ENCODE results near the gene SYPL2. TPM values are rescaled to one million over a fixed set of nuclear protein-coding genes. Genes with fewer than 3 reads are reported as not detected.

Gene SYPL2
- total RNA-seq, 1 experiment from 2014 or later: 1.3 TPM

DNA sequence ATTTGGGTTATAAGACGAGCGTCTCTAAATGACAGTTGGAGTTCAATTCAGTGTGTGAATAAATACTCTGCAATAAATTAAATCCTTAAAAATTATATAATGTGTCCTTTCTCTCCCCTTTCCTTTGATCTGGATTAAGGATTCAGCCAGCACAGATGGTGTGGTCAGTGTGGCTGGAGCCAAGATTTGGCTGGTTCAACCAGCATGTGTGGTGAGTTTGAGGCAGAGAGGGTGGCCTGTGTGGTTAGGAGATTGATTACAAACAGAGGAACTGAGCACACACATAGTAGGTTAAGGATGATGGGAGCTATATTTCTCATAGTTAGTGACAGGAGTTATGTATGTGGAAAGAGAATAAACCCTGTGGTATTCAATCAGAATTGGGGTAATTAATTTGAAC, 57.4 kb downstream of the SYPL2 start:
- Histone ChIP-seq H3K27me3 (ENCODE audit: insufficient read depth, low read length) (no peaks in the 10 kb centered on the region; the same call in 1 of the 2 replicates), H3K4me1 (ENCODE audit: control insufficient read depth in 1 of 2, insufficient read depth in 2 of 2, low read length in 2 of 2) (no peaks in the 10 kb centered on the region), H3K9me2 (ENCODE audit: insufficient read depth) (no peaks in the 10 kb centered on the region), H2AFZ (ENCODE audit: low read depth, low read length, poor library complexity, severe bottlenecking) (no peak overlapping the region), H3K9me3 (ENCODE audit: control insufficient read depth in 1 of 2, insufficient read depth in 1 of 2, low read depth in 1 of 2, low read length in 2 of 2) (no peaks in the 10 kb centered on the region), H3K4me3 (replicated peaks in 1 of 2; ENCODE audit: low read depth in 1 of 2, low read length in 2 of 2) (no peak overlapping the region), H4K20me1 (ENCODE audit: insufficient read depth) (no peaks in the 10 kb centered on the region), H3K4me2 (ENCODE audit: low read length) (no peak overlapping the region), H3K9ac (ENCODE audit: low read length) (no peak overlapping the region), H3K79me2 (ENCODE audit: insufficient read depth, low read length) (no peaks in the 10 kb centered on the region), H3K36me3 (ENCODE audit: control insufficient read depth in 1 of 2, insufficient read depth in 2 of 2, low read length in 2 of 2) (no peaks in the 10 kb centered on the region), H3K27ac (ENCODE audit: low read depth, low read length) (no peak overlapping the region)
- ATAC-seq: no peak
- POLR2A ChIA-PET: no interaction called here
- BruUV-seq (replicated peaks): no TSS peak
- CTCF ChIA-PET: interaction anchor here (1.2 kb wide), 1 partner anchor 17 kb away, joined by 4 read pairs; no protein-coding TSS in a partner anchor
- no peak for DNase-seq (ENCODE audit: low read depth, low spot score)
- intact Hi-C loops (cut with micrococcal nuclease): no loop called here
- no peak for TF ChIP-seq TCF7L2 (IDR thresholded peaks at IDR 0.05; ENCODE audit: borderline replicate concordance, extremely low read depth, insufficient read depth, insufficient read length)
- TF ChIP-seq, protein P1, sequence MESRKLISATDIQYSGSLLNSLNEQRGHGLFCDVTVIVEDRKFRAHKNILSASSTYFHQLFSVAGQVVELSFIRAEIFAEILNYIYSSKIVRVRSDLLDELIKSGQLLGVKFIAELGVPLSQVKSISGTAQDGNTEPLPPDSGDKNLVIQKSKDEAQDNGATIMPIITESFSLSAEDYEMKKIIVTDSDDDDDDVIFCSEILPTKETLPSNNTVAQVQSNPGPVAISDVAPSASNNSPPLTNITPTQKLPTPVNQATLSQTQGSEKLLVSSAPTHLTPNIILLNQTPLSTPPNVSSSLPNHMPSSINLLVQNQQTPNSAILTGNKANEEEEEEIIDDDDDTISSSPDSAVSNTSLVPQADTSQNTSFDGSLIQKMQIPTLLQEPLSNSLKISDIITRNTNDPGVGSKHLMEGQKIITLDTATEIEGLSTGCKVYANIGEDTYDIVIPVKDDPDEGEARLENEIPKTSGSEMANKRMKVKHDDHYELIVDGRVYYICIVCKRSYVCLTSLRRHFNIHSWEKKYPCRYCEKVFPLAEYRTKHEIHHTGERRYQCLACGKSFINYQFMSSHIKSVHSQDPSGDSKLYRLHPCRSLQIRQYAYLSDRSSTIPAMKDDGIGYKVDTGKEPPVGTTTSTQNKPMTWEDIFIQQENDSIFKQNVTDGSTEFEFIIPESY (IDR thresholded peaks at IDR 0.05; ENCODE audit: extremely low read depth, insufficient replicate concordance, low read length): no peak
- TF ChIP-seq FOSL1 (IDR thresholded peaks at IDR 0.05; ENCODE audit: low read depth): no peak
- TF ChIP-seq ZFX (IDR thresholded peaks at IDR 0.05): no peak
- TF ChIP-seq RAD21 (IDR thresholded peaks at IDR 0.05; ENCODE audit: low read depth): no peak
- TF ChIP-seq, protein P2, sequence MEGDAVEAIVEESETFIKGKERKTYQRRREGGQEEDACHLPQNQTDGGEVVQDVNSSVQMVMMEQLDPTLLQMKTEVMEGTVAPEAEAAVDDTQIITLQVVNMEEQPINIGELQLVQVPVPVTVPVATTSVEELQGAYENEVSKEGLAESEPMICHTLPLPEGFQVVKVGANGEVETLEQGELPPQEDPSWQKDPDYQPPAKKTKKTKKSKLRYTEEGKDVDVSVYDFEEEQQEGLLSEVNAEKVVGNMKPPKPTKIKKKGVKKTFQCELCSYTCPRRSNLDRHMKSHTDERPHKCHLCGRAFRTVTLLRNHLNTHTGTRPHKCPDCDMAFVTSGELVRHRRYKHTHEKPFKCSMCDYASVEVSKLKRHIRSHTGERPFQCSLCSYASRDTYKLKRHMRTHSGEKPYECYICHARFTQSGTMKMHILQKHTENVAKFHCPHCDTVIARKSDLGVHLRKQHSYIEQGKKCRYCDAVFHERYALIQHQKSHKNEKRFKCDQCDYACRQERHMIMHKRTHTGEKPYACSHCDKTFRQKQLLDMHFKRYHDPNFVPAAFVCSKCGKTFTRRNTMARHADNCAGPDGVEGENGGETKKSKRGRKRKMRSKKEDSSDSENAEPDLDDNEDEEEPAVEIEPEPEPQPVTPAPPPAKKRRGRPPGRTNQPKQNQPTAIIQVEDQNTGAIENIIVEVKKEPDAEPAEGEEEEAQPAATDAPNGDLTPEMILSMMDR (IDR thresholded peaks at IDR 0.05 in 2 of 3, conservative IDR thresholded peaks at IDR 0.05 in 1 of 3; ENCODE audit: borderline replicate concordance in 1 of 3, insufficient read depth in 1 of 3, low read depth in 2 of 3, low read length in 2 of 3): no peak
- no peak for TF ChIP-seq EZH2phosphoT487 (IDR thresholded peaks at IDR 0.05; ENCODE audit: borderline replicate concordance)
- no peak for TF ChIP-seq YY1 (IDR thresholded peaks at IDR 0.05; ENCODE audit: extremely low read depth, insufficient replicate concordance, low read depth, low read length)
- TF ChIP-seq, protein P3, sequence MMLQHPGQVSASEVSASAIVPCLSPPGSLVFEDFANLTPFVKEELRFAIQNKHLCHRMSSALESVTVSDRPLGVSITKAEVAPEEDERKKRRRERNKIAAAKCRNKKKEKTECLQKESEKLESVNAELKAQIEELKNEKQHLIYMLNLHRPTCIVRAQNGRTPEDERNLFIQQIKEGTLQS (IDR thresholded peaks at IDR 0.05): no peak
- TF ChIP-seq SP1 (IDR thresholded peaks at IDR 0.05; ENCODE audit: low read depth): no peak
- no peak for TF ChIP-seq SIN3A (IDR thresholded peaks at IDR 0.05; ENCODE audit: low read depth)
- TF ChIP-seq EZH2 (IDR thresholded peaks at IDR 0.05): no peak
- no peak for TF ChIP-seq ELF1 (IDR thresholded peaks at IDR 0.05; ENCODE audit: borderline replicate concordance, low read depth)
- no peak for TF ChIP-seq CEBPB (IDR thresholded peaks at IDR 0.05; ENCODE audit: low read depth)
- TF ChIP-seq CBX3 (IDR thresholded peaks at IDR 0.05; ENCODE audit: low read depth): no peak
- TF ChIP-seq, protein P4, sequence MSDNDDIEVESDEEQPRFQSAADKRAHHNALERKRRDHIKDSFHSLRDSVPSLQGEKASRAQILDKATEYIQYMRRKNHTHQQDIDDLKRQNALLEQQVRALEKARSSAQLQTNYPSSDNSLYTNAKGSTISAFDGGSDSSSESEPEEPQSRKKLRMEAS (IDR thresholded peaks at IDR 0.05): no peak
- RAD21 ChIA-PET (ENCODE audit: low non-redundant PET in 1 of 2, low total read pairs in 2 of 2, uncharacterized antibody in 2 of 2, unreplicated experiment in 2 of 2): no interaction called here
